Tongue (tissue), 2 donors: ENCODE measurements around the gene C8G. TPM values are rescaled to one million over a fixed set of nuclear protein-coding genes. Genes with fewer than 3 reads are reported as not detected.
A peak's percentile ranks its signal among the peaks of the same experiment; 100 is the strongest.

Source experiments
- DNase-seq: peaks from one replicate; pipeline ENCODE4 v3.0.0-alpha.2; 2015
- total RNA-seq: library from RNA; depleted of rRNA; stranded (reverse); fragments of >200 nt; gene quantifications from one replicate; pipeline ENCODE4 v1.2.3, GENCODE V29; 2014

Gene C8G
- total RNA-seq, 1 donor from 2014 or later = 1.4 TPM

DNA sequence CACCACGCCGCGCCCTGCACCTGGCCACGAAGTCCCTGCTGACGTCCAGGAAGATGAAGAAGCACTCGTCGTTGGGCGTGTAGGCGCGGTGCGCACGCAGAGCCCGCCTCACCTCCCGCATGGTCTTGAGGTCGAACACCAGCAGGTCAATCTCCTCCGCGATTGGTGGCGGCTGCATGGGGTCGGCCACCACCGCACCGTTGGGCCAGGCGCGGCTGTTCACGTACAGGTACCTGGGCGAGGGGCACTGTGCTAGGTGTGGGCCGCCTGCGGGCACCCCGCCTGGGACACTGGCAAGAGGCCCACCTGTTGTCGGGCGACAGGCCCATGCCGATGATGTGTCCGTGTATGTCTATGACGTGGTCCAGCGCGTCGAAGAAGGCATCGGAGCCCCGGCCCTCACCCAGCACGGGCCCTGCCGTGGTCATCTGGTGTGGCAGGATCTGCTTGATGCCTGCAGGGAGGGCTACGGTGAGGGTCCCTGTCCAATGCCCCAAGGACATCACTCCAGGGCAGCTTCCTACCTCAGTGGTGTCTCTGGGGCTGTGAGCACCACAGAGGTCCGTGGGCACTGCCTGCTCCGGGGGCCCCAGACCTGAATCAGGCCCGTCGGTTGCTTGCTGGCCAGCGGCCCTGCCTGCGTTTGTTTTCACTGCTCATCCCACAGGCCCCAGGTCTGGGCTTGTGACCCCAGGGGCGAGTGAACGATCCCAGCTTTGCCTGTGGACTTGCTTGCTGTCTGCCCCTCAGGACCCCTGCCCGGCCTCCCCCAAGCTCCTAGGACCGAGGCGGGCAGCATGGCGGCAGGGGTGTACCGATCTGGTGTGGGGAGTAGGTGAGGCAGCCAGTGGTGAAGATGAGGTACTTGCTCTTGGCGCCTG, 3.6 kb upstream of the C8G start:
- DNase-seq = no peak

DNA sequence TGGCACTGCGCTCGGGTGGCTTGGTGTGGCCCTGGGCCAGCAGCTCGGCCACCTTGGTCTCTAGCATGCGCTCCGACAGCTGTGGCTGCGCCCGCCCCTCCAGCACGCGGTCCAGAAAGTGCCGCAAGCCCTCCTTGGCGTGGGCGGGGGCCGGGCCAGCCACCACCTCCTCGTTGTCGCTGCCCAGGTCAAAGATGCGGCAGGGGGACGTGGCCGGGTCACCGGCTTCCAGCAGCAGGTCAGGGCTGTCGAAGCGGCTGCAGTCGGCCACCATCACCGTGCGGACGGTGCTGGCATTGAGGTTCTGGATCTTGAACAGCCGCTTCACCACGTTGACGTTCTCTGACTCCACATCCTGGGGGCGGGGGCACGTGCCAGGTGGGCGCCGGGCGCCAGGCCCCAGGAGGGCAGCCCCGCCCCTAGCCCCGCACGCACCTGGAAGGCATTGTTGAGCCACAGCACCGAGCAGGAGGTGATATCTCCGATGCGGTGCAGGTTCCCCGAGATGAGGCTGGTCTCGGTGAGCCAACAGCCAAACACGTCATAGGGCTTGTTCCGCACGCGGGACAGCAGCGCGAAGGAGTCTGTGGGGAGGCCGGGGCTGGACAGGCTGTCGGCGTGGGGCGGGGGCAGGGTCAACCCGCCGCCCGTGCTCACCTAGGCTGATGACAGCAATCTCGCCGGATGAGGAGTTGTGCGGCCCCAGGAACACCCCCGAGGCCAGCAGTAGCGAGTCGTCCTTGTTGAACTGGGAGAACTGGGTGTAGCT, 2.7 kb upstream of the C8G start:
- DNase-seq = no peak

DNA sequence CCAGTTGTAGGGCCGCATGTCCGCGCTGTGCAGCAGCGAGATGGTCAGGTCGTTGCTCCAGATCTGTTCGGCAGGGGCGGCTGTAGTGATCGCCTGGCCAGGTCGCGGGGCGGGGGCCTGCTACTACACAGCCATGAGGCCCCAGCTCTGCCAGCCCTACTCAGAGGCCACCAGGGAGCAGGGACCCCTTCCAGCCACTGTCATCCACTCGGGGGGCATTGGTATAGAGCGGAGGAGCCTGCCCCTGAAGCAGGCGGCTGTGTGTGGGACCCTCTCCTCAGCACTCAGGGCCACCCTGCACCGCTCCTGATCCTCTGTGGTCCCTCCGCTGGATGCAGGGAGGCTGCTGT, 2.2 kb upstream of the C8G start:
- DNase-seq = no peak

DNA sequence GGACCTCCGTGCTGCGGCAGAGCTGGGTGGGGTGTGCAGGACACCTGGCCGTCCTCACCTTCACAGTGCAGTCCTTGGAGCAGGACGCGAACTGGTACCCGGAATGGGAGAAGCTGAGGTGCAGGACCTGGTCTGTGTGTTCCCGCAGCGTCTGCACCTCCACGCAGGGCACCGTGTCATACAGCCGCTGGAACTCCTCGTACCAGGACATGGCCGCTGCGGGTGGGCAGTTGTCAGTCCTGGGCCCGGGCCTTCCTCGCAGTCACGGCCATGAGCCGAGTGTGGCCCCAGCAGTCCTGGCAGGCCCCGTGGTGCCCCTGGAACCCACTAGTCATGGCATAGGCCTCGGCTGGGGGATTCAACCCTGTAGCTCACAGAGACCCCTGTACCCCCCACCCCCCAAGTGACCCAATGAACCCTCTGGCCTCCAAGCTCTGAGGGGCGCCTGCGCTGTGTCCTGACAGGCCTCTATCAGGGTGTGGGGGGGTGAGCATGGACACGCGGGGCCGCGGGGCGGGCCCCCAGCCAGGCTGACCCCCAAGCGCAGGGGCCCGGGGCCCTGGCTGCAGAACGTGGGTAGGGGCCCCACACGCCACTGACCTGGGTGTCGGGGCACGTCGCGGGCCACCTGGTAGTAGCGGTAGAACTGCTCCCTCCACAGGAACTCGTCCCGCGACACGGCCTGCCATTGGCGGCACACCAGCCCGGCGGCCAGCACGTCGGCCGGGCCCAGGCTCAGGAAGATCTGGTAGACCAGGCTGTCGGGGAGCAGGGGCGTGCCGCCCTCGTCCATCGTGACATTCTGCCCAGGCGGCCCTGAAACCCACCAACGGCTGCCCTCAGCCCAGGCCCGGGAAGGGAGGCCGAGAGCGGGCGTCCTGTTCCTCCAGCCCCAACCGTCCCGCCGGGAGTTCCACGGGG, 1.5 kb upstream of the C8G start:
- no peak for DNase-seq

DNA sequence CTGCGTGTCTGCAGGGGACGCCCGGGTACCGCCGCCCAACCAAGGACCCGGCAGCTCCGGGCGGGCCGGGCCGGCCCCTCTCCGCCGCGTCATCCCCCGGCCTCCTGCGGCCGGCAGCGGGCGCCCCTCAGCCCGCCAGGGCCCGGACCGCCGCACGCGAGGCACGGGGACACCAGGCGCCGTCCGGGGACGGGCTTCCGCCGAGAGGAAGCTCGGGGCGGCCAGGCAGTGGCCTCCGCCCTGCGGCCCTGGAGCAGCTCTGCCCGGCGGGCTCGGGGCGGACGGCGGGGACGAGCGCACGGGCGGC, 878 bp upstream of the C8G start:
- DNase-seq = no peak

DNA sequence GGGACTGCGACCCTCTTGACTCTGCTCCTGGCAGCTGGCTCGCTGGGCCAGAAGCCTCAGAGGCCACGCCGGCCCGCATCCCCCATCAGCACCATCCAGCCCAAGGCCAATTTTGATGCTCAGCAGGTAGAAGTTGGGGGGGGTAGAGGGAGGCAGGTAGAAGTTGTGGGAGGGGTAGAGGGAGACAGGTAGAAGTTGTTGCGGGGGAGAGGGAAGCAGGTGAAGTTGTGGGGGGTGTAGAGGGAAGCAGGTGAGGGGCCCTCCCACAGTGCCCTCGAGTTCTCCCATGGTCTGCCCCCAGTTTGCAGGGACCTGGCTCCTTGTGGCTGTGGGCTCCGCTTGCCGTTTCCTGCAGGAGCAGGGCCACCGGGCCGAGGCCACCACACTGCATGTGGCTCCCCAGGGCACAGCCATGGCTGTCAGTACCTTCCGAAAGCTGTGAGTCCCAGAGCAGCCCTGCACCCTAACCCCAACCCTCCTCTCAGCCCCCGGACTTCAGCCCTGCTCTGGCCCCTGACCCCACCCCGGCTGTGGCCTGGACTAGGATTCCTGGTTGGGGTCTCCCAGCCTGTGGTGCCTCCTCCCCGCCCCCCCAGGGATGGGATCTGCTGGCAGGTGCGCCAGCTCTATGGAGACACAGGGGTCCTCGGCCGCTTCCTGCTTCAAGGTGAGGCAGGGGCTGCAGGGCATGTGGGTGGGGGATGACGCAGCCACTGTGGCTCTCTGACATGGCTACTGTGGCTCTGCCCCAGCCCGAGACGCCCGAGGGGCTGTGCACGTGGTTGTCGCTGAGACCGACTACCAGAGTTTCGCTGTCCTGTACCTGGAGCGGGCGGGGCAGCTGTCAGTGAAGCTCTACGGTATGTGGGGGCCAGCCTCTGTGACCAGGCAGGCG, 537 bp downstream of the C8G start:
- no peak for DNase-seq

DNA sequence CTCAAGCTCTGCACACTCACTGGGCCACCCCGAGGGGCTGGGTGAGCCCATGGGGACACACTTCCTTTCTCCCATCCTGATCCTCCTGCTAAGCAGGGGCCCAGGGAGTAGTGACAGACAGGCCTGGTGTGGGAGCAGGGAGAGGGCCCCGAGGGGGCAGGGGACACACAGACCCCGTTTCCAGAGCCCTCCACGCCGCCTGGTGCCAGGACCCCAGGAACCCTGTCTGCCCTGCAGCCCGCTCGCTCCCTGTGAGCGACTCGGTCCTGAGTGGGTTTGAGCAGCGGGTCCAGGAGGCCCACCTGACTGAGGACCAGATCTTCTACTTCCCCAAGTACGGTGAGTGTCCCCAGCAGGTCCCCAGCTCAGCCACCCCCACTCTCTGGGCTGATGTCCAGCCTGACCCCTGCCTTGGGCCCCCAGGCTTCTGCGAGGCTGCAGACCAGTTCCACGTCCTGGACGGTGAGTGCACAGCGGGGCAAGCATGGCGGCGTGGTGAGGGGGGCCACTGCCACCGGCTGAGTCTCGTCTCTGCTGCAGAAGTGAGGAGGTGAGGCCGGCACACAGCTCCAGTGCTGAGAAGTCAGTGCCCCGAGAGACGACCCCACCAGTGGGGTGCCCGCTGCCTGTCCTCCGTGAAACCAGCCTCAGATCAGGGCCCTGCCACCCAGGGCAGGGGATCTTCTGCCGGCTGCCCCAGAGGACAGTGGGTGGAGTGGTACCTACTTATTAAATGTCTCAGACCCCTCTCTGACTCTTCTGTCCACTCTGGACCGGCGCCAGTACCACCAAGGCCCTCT, 1.4 kb downstream of the C8G start:
- no peak for DNase-seq

DNA sequence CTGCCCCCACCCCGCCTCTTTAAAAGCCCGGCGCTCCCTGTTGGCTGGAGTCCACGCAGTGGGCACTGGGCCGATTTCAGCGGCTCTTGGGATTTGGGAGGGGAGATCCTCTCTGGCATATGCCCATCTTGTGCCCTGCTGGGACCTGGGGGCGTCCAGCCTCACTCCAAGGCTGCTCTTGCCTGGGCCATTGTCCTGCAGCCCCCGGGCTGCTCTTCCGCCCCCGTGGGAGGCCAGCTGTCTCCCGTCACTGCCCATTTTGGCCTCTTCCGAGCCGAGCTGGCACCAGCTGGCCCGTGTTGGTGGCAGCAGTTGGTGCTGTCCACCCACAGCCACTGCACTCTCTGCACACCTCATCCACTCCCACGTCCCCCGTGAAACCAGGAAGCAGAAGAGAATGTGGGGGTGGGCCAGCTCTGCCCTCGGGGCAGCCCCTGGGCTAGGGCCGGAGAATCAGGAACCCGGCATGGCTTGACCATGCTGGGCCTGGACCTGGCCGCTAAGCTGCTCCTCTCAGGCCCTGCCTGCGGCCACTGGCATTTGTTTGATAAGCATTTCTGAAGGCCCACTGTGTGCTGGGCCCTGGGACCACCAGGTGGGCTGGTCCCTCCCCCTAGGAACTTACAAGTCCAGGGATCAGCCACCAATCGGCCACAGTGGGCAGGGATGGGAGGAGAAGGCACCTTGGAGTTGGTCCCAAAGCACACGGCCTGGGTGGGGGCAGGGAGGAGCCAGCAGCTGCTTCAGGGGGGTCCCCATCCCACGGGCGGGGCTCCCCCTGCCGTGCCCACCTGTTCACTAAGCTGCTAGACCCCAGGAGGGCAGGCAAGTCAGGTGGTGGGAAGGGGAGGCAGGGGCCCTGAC, 2.2 kb downstream of the C8G start:
- peak; percentile 56 for DNase-seq

DNA sequence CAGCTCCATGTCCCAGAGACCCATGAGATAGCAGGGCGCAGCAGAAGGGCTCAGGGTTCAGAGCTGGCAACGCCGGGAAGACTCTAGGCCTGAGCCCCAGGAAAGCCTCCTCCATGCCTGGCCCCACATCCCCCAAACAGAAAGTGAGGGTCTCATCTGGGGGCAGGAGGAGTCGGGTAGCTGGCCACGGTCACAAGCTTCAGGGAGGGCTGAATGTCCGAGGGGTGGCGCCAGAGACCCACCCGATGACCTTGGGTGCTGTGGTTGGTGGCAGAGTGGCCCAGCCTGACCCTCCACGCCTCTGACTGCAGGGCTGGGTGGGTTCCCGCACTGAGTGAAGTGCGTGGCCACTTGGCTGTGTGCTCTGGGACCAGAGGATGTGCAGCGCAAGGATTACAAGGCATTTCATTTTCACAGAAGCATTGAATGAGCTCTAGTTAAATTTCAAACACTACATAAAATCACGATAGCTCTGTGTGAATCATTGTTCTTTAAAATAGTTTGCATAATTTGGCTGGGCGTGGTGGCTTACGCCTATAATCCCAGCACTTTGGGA, 3.0 kb downstream of the C8G start:
- DNase-seq = peak; percentile 59

DNA sequence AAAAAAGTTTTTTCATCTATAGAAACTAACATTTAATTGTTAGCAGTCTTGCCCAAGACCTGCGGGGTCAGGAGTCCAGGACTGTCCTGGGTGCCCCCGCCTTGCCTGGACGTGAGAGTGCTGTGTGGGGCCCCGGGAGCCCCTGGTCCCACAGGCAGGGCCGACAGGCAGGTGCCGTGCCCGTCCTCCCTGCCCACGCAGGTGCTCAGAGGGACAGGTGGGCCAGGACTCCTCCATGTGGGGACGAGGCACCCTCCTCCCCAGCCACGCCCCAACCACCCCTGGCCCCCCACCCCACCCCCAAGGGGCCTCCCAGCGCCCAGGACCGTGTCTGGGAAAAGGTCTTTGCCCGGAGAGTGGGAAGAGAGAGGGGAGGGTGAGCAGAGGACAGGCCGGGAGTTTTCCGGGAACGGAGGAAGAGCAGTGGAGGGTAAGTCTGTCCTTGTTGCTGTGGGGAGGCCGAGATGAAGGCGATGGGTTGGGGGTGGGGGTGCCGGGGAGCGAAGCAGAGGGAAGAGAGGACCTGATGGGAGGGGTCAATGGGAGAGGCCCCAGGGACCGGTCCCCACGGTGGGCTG, 4.3 kb downstream of the C8G start:
- no peak for DNase-seq

DNA sequence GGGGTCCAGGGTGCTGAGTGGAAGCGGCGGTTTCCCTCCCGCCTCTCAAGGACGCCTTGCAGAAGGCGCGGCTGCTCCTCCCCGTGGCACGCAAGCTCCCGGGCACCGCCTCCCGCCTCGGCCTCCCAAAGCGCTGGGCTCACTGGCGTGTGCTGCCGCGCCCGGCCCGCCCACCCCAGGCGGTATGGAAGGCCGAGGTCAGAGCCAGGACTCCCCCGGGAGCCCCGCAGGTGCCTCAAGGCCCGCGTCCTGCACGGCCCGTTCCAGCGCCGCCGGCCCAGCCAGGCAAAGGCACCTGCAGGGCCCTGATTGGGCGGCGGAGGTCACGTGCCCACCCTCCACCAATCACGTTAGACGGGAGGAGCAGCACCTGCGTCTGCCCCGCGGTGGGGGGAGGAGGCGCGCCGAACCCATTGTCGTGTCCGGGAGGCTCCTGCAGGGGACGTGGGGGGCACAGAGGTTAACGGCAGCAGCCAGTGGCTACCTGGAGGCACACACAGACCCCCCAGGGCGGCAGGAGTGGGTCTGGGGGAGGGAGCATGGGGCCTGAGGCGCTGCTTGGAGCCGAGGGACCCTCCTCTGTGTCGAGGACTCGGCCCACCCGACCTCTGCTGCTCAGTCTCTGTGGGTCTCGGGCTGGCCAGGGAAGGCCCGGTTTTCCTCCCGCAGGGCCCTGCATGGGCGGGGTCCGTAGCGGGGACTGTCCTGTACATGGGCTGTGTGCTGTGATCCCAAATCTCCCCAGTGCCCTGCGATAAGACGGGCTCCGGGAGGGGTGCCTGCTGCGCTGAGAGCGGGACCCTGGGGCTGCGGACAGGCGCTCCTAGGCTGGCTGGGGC, 5.0 kb downstream of the C8G start:
- peak; percentile 94 for DNase-seq

DNA sequence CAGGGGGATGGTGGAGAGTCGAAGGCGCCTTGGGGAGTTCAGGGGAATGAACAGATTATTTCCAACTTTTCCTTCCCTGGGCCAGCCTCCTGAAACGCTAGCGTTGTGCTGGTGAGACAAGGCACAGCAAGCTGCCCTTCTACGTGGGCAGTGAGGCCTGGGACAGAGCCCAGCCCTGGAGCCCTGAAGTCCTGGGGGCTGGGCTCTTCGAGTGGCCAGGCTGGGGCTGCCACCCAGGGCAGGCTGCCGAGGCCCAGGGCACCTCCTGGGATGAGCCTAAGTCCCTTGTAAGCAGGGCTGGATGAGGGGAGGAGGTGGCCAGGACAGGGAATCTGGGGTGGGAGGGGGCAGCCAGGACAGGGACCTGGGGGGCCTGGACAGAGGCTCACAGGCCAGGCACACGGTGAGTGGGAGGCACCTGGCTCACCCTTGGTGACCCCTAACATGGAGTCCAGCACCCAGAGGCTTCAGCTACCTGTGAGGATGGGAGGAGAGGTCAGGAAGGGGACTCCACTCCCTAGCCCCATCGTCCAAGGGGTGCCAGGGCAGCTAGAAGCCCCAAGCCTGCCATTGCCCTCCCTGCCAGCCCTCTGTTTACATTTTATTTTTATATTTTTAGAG, 5.7 kb downstream of the C8G start:
- DNase-seq = no peak

DNA sequence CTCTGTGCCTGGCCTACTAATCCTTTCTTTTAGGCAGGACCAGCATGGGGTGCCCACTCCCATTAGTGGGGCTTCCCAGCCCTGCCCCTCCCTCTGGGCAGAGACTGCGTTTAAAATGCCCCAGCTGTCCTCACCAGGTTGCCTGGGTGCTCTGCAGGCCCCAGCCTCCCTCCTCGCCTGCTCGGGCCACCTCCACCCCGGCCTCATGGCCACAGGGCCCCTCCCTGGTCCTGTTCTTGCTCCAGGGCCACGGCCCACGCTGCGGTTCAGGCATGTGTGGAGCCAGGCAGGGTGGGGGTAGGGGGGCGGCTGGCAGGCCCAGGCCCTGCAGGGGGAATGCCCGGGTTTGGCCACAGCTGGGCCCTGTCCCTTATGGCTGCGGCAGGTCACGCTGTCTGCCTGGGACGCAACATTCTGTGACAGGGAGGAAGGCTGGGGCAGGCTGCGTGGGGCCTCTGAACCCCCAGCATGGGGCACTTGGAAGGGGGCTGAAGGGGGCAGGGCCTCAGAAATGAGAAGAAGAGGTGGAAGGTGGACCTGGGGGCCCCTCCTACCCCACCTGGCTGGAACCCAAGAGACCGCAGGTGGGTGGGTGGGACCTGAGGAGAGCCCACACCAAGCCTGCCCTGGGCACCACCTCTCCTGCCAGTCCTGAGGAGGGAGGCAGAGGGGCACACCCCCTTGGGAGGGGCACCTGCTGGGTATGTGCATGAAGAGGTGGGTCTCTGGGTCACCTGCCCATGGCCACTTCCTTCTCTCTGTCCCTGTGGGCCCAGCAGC, 6.7 kb downstream of the C8G start, which contains the start of gene LCN12:
LCN12 (plus strand) TSS at position 733 of the 780 bp plus-strand sequence. CDS start 55 bp downstream, outside the sequence.
- no peak for DNase-seq

DNA sequence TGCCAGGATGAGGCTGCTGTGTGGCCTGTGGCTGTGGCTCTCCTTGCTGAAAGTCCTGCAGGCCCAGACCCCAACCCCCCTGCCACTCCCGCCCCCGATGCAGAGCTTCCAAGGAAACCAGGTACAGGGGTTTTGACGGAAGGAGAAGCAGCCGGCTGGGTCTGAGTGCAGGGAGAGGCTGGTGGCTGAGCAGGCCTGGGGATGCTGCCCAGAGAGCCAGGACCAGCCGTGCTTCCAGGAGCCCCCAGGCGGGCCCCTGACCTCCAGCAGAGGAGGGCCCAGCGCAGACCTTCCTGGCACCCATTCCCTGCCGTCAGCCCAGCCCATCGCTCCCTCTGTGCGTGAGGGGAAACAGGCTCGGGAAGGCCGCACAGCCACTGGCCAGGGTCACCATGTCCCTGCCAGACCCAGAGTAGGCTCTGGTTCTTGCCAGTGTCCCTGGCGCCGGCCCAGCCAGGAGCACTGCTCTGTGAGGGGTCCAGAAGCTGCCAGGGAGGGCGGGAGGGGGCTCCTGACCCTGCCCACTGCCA, 7.3 kb downstream of the C8G start:
- DNase-seq = no peak

DNA sequence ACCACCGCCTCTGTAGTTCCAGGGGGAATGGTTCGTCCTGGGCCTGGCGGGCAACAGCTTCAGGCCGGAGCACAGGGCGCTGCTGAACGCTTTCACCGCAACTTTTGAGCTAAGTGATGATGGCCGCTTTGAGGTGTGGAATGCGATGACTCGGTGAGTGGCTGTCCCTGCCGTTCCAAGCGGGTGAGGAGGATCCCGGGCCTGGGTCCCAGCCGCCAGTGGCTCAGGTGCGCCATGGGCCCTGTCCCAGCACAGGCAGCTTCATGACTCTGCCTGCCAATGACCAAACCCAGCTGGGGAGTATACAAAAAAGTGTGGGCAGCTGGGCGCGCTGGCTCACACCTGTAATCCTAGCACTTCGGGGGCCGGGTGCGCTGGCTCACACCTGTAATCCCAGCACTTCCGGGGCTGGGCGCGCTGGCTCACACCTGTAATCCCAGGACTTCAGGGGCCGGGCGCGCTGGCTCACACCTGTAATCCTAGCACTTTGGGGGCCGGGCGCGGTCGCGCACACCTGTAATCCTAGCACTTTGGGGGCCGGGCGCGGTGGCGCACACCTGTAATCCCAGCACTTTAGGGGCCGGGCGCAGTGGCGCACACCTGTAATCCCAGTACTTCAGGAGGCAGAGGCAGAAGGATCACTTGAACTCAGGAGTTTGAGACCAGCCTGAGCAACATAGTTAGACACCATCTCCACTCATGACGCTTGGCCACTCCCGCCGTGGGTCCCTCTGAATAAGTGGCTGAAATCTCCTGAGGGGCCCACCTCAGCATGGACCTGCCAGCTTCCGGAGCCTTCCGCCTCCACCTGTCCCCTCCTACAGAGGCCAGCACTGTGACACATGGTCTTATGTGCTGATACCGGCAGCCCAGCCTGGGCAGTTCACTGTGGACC, 8.1 kb downstream of the C8G start:
- no peak for DNase-seq
